22Rv1 (cell line): Measurements from ENCODE around the gene NRIP3.

ENCODE experiments used
- ZFX ChIP-seq: fragments of 450-650 bp; IDR thresholded peaks from 2 replicates; pipeline ENCODE4 v1.6.1; 2017; ENCODE audit warnings: antibody characterized with exemption, borderline replicate concordance
- TF ChIP-seq, protein P1 (sequence below): fragments of 450-650 bp; IDR thresholded peaks from 2 replicates; pipeline ENCODE4 v1.5.1; 2017; ENCODE audit warnings: mild to moderate bottlenecking

DNA sequence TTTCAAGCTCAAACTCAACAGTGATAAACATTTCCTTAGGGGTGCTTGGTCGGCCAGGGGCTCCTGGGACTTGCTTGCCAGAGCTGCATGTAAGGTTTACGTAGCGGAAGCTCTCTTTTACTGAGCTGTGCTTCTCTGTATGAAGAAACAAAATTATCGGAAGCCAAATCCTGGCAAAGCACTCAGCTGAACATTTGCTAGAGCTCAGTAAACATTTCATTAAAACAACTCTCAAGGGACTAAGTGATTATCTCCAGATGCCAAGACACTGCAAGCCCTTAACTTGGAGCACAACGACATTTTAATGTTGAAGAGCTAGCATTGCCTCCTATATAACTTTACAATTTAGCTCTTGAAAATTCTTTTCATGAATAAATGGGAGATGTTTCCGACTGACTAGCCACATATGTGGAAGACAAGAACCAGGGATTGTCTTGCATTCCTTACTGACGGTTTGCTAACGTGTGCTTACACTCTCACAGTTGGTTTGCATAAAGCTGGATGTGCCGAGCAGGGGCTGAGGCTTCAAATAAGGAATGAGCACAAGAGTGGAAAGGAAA lies 44.2 kb upstream of the NRIP3 start:
- TF ChIP-seq, protein P1, sequence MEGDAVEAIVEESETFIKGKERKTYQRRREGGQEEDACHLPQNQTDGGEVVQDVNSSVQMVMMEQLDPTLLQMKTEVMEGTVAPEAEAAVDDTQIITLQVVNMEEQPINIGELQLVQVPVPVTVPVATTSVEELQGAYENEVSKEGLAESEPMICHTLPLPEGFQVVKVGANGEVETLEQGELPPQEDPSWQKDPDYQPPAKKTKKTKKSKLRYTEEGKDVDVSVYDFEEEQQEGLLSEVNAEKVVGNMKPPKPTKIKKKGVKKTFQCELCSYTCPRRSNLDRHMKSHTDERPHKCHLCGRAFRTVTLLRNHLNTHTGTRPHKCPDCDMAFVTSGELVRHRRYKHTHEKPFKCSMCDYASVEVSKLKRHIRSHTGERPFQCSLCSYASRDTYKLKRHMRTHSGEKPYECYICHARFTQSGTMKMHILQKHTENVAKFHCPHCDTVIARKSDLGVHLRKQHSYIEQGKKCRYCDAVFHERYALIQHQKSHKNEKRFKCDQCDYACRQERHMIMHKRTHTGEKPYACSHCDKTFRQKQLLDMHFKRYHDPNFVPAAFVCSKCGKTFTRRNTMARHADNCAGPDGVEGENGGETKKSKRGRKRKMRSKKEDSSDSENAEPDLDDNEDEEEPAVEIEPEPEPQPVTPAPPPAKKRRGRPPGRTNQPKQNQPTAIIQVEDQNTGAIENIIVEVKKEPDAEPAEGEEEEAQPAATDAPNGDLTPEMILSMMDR = no peak
- no peak for TF ChIP-seq ZFX
